PC-9 (cell line): ENCODE measurements around the gene VAV3. TPM values are rescaled to one million over a fixed set of nuclear protein-coding genes. Genes with fewer than 3 reads are reported as not detected.
A peak's percentile ranks its signal among the peaks of the same experiment; 100 is the strongest.

Source experiments
- BruUV-seq: library from RNA; stranded (reverse); fragments of 400-500 nt; replicated peaks from 2 replicates; lab custom pipeline; 2021; lab: Mats Ljungman, UMichigan
- CTCF ChIA-PET: fragments of 300-600 bp; sonication (Branson Sonifier 250); formaldehyde crosslinking; loops from one replicate; lab custom pipeline; 2022; ENCODE audit warnings: antibody characterized with exemption; lab: Charles Lee
- POLR2A ChIA-PET: fragments of 300-600 bp; sonication (Branson Sonifier 250); formaldehyde crosslinking; loops from one replicate; lab custom pipeline; 2022; ENCODE audit warnings: antibody characterized with exemption; ENCODE audit not compliant: unreplicated experiment; lab: Charles Lee
- DNase-seq, 2 experiments: peaks; one replicate each; pipeline versions ENCODE4 v3.0.0 to v3.0.0-alpha.2; 2015 to 2022; ENCODE audit warnings: mixed read lengths in 1 of 2
- H2AFZ ChIP-seq: fragments of 200-600 bp; sonication (generic); 2 replicates; pipeline ENCODE4 v1.8.1; 2017; ENCODE audit warnings: antibody characterized with exemption
- H3F3A ChIP-seq: fragments of 200-600 bp; sonication (generic); 2 replicates; pipeline ENCODE4 v1.8.1; 2017; ENCODE audit warnings: antibody characterized with exemption, mild to moderate bottlenecking, low read depth; ENCODE audit not compliant: insufficient read depth
- H3K27ac ChIP-seq: fragments of 200-600 bp; sonication (generic); 2 replicates; pipeline ENCODE4 v1.6.1; 2016; ENCODE audit warnings: mixed run types
- H3K27me3 ChIP-seq: fragments of 200-600 bp; sonication (generic); 2 replicates; pipeline ENCODE4 v1.6.1; 2016; ENCODE audit warnings: low read depth, mixed run types; ENCODE audit not compliant: insufficient read depth
- H3K36me3 ChIP-seq: fragments of 200-600 bp; sonication (generic); 2 replicates; pipeline ENCODE4 v1.6.1; 2016; ENCODE audit warnings: low read depth, mixed run types
- H3K4me1 ChIP-seq: fragments of 200-600 bp; sonication (generic); replicated peaks from 2 replicates; pipeline ENCODE4 v1.6.1; 2016; ENCODE audit warnings: mixed run types; ENCODE audit not compliant: insufficient read depth
- H3K4me2 ChIP-seq: fragments of 200-600 bp; sonication (generic); 2 replicates; pipeline ENCODE4 v1.6.1; 2017; ENCODE audit warnings: mixed run types
- H3K4me3 ChIP-seq: fragments of 200-600 bp; sonication (generic); 2 replicates; pipeline ENCODE4 v1.6.1; 2016; ENCODE audit warnings: mixed run types
- H3K79me2 ChIP-seq: fragments of 200-600 bp; sonication (generic); 2 replicates; pipeline ENCODE4 v1.6.1; 2017; ENCODE audit warnings: low read depth, mixed run types
- H3K9me2 ChIP-seq: fragments of 200-600 bp; sonication (generic); 2 replicates; pipeline ENCODE4 v1.8.1; 2017; ENCODE audit warnings: mild to moderate bottlenecking; ENCODE audit not compliant: insufficient read depth
- H3K9me3 ChIP-seq: fragments of 200-600 bp; sonication (generic); 2 replicates; pipeline ENCODE4 v1.8.1; 2016; ENCODE audit warnings: low read depth; ENCODE audit not compliant: insufficient read depth
- H4K20me1 ChIP-seq: fragments of 200-600 bp; sonication (generic); 2 replicates; pipeline ENCODE4 v1.8.1; 2017; ENCODE audit not compliant: insufficient read depth
- CTCF ChIP-seq: fragments of 200-600 bp; sonication (generic); conservative IDR thresholded peaks from 2 replicates; pipeline ENCODE4 v1.6.1; 2017; ENCODE audit warnings: mixed run types, antibody characterized with exemption, mild to moderate bottlenecking, moderate library complexity
- EZH2 ChIP-seq: fragments of 200-600 bp; sonication (generic); IDR thresholded peaks from 2 replicates; pipeline ENCODE4 v1.8.0; 2017; ENCODE audit warnings: antibody characterized with exemption, low read depth
- intact Hi-C: fragments of 100-400 bp; cut with micrococcal nuclease; formaldehyde crosslinking; loops from one replicate; pipeline ENCODE4 v1.10.0; 2022; ENCODE audit not compliant: unreplicated experiment
- total RNA-seq: library from RNA; stranded (reverse); gene quantifications from 2 replicates; pipeline ENCODE4 v1.2.3, GENCODE V29; 2021

The VAV3 gene
- total RNA-seq, 1 experiment from 2014 or later: 1.7 TPM

GRCh38 chr1:107840725-107841124 is 124.3 kb downstream of the VAV3 start:
- no peak for TF ChIP-seq EZH2
- no peak for TF ChIP-seq CTCF
- no peaks in the 10 kb centered on the region for H3K27me3 ChIP-seq
- no peaks in the 10 kb centered on the region for H3K4me1 ChIP-seq
- H3F3A ChIP-seq: no peaks in the 10 kb centered on the region
- H3K79me2 ChIP-seq: no peaks in the 10 kb centered on the region
- no peak overlapping the region for H2AFZ ChIP-seq
- no peak overlapping the region for H3K4me3 ChIP-seq
- POLR2A ChIA-PET: no interaction called here
- intact Hi-C loops: no loop called here
- CTCF ChIA-PET: no interaction called here
- no peaks in the 10 kb centered on the region for H3K9me3 ChIP-seq
- no peaks in the 10 kb centered on the region for H3K36me3 ChIP-seq
- DNase-seq: peak in 1 of 2 experiments; percentile 27
- H3K4me2 ChIP-seq: no peak overlapping the region
- no TSS peak for BruUV-seq
- no peaks in the 10 kb centered on the region; the same call in 1 of the 2 replicates for H3K9me2 ChIP-seq
- no peaks in the 10 kb centered on the region for H4K20me1 ChIP-seq
- H3K27ac ChIP-seq: no peak overlapping the region

- CTCF ChIA-PET: no interaction called here
- Histone ChIP-seq H4K20me1 (no peaks in the 10 kb centered on the region), H3K4me3 (no peak overlapping the region), H3K27ac (no peak overlapping the region), H3K9me3 (no peaks in the 10 kb centered on the region), H3K27me3 (no peaks in the 10 kb centered on the region), H3K4me2 (no peak overlapping the region), H2AFZ (no peak overlapping the region), H3K36me3 (no peaks in the 10 kb centered on the region), H3K79me2 (no peaks in the 10 kb centered on the region), H3K9me2 (no peaks in the 10 kb centered on the region; the same call in 1 of the 2 replicates), H3K4me1 (no peaks in the 10 kb centered on the region), H3F3A (no peaks in the 10 kb centered on the region)
- intact Hi-C loops: no loop called here
- no peak for TF ChIP-seq CTCF
- TF ChIP-seq EZH2: no peak
- no TSS peak for BruUV-seq
- POLR2A ChIA-PET: no interaction called here
- no peak for DNase-seq
These were observed 126.9 kb downstream of the VAV3 start for GRCh38 chr1:107838056-107838455.

GRCh38 chr1:107835151-107835670 is 129.8 kb downstream of the VAV3 start:
- TF ChIP-seq EZH2 (no peak), CTCF (no peak)
- no peaks in the 10 kb centered on the region for H3K36me3 ChIP-seq
- H3K79me2 ChIP-seq: no peaks in the 10 kb centered on the region
- H4K20me1 ChIP-seq: no peaks in the 10 kb centered on the region
- H3K9me2 ChIP-seq: no peaks in the 10 kb centered on the region; the same call in 1 of the 2 replicates
- H3F3A ChIP-seq: no peaks in the 10 kb centered on the region; the same call in 1 of the 2 replicates
- DNase-seq: no peak
- BruUV-seq: no TSS peak
- no peak overlapping the region for H3K27ac ChIP-seq
- CTCF ChIA-PET: no interaction called here
- intact Hi-C loops: no loop called here
- no peak overlapping the region for H3K4me3 ChIP-seq
- H3K27me3 ChIP-seq: no peaks in the 10 kb centered on the region
- H3K4me2 ChIP-seq: no peak overlapping the region
- H2AFZ ChIP-seq: no peak overlapping the region
- H3K4me1 ChIP-seq: no peaks in the 10 kb centered on the region
- POLR2A ChIA-PET: no interaction called here
- H3K9me3 ChIP-seq: no peaks in the 10 kb centered on the region
